ENCODE results near the gene ACTRT2. TPM values are rescaled to one million over a fixed set of nuclear protein-coding genes. Genes with fewer than 3 reads are reported as not detected.

Gene ACTRT2
- total RNA-seq, 4 donors from 2014 or later, result not detected

- no peak overlapping the region for H3K27ac ChIP-seq
- no peak for TF ChIP-seq CTCF (IDR thresholded peaks at IDR 0.05)
- no peak for TF ChIP-seq POLR2A (IDR thresholded peaks at IDR 0.05)
- peak in 1 of 3 donors; percentile 23 for DNase-seq
- no peak overlapping the region for H3K4me3 ChIP-seq
- H3K27me3 ChIP-seq, result no peaks in the 10 kb centered on the region
- H3K9me3 ChIP-seq, result no peaks in the 10 kb centered on the region
- H3K4me1 ChIP-seq, result no peaks in the 10 kb centered on the region
- H3K36me3 ChIP-seq, result no peaks in the 10 kb centered on the region
These were observed 30.3 kb downstream of the ACTRT2 start for GRCh38 chr1:3051270-3052268.

- Histone ChIP-seq H3K9me3 (no peaks in the 10 kb centered on the region), H3K36me3 (no peaks in the 10 kb centered on the region), H3K27ac (no peak overlapping the region), H3K4me3 (no peak overlapping the region), H3K4me1 (no peaks in the 10 kb centered on the region), H3K27me3 (no peaks in the 10 kb centered on the region)
- TF ChIP-seq POLR2A (IDR thresholded peaks at IDR 0.05) (no peak), CTCF (IDR thresholded peaks at IDR 0.05) (no peak)
- no peak for DNase-seq
These were observed 31.2 kb downstream of the ACTRT2 start for GRCh38 chr1:3052501-3052900.

GRCh38 chr1:3053366-3053980 is 32.2 kb downstream of the ACTRT2 start:
- Histone ChIP-seq H3K36me3 (no peaks in the 10 kb centered on the region), H3K9me3 (no peaks in the 10 kb centered on the region), H3K4me3 (no peak overlapping the region), H3K4me1 (no peaks in the 10 kb centered on the region), H3K27me3 (no peaks in the 10 kb centered on the region), H3K27ac (no peak overlapping the region)
- peak in 1 of 3 donors; percentile 26 for DNase-seq
- TF ChIP-seq CTCF (IDR thresholded peaks at IDR 0.05) (no peak), POLR2A (IDR thresholded peaks at IDR 0.05) (no peak)

GRCh38 chr1:3053986-3054385 is 32.7 kb downstream of the ACTRT2 start:
- no peaks in the 10 kb centered on the region for H3K9me3 ChIP-seq
- H3K36me3 ChIP-seq, result no peaks in the 10 kb centered on the region
- TF ChIP-seq POLR2A (IDR thresholded peaks at IDR 0.05) (no peak), CTCF (IDR thresholded peaks at IDR 0.05) (no peak)
- no peaks in the 10 kb centered on the region for H3K4me1 ChIP-seq
- no peak overlapping the region for H3K4me3 ChIP-seq
- no peak for DNase-seq
- H3K27me3 ChIP-seq, result no peaks in the 10 kb centered on the region
- no peak overlapping the region for H3K27ac ChIP-seq

GRCh38 chr1:3054474-3054873 is 33.2 kb downstream of the ACTRT2 start:
- H3K4me1 ChIP-seq, result no peaks in the 10 kb centered on the region
- H3K4me3 ChIP-seq, result no peak overlapping the region
- peak in 1 of 3 donors; percentile 23 for DNase-seq
- no peak overlapping the region for H3K27ac ChIP-seq
- no peaks in the 10 kb centered on the region for H3K9me3 ChIP-seq
- H3K27me3 ChIP-seq, result no peaks in the 10 kb centered on the region
- H3K36me3 ChIP-seq, result no peaks in the 10 kb centered on the region
- no peak for TF ChIP-seq POLR2A (IDR thresholded peaks at IDR 0.05)
- TF ChIP-seq CTCF (IDR thresholded peaks at IDR 0.05), result no peak

Measured in Peyer's patch (tissue), 4 donors.